Caco-2 (cell line): ENCODE results near the gene ASB1. TPM values are rescaled to one million over a fixed set of nuclear protein-coding genes. Genes with fewer than 3 reads are reported as not detected.

Source experiments
- BruUV-seq: library from RNA; stranded (reverse); fragments of 400-500 nt; replicated peaks from 2 replicates; lab custom pipeline; 2021; lab: Mats Ljungman, UMichigan
- CTCF ChIA-PET: fragments of 300-600 bp; sonication (Branson Sonifier 250); formaldehyde crosslinking; loops from one replicate; lab custom pipeline; 2022; ENCODE audit warnings: antibody characterized with exemption; lab: Charles Lee
- POLR2A ChIA-PET: fragments of 300-600 bp; sonication (Branson Sonifier 250); formaldehyde crosslinking; loops from one replicate; lab custom pipeline; 2022; ENCODE audit warnings: antibody characterized with exemption; lab: Charles Lee
- DNase-seq, 2 experiments: peaks; one replicate each; pipeline versions ENCODE4 v3.0.0 to v3.0.0-alpha.2; 2020 to 2022
- H3K27me3 ChIP-seq: replicated peaks from 2 replicates; pipeline ENCODE4 v1.6.0; 2011; ENCODE audit warnings: low read length; ENCODE audit not compliant: control insufficient read depth, insufficient read depth
- H3K36me3 ChIP-seq: 2 replicates; pipeline ENCODE4 v1.5.1; 2011; ENCODE audit warnings: low read length; ENCODE audit not compliant: control insufficient read depth, insufficient read depth
- H3K4me1 ChIP-seq: fragments of 250-450 bp; sonication (Bioruptor Pico); 2 replicates; pipeline ENCODE4 v1.5.1; 2020; ENCODE audit warnings: mild to moderate bottlenecking
- H3K4me3 ChIP-seq: 2 replicates; pipeline ENCODE4 v1.5.1; 2011; ENCODE audit warnings: low read depth, mild to moderate bottlenecking, control low read depth, low read length
- H3K9me3 ChIP-seq: fragments of 250-450 bp; sonication (Bioruptor Pico); 2 replicates; pipeline ENCODE4 v1.5.1; 2020; ENCODE audit warnings: mild to moderate bottlenecking, moderate library complexity
- H3K27ac Mint-ChIP-seq: one replicate; pipeline ENCODE4 v1.8.0; 2022; ENCODE audit warnings: mixed read lengths; ENCODE audit not compliant: unreplicated experiment
- H3K27me3 Mint-ChIP-seq: one replicate; pipeline ENCODE4 v1.8.0; 2022; ENCODE audit warnings: mixed read lengths; ENCODE audit not compliant: insufficient read depth, unreplicated experiment
- H3K36me3 Mint-ChIP-seq: one replicate; pipeline ENCODE4 v1.8.0; 2022; ENCODE audit warnings: mild to moderate bottlenecking, mixed read lengths; ENCODE audit not compliant: insufficient read depth, unreplicated experiment
- H3K4me1 Mint-ChIP-seq: one replicate; pipeline ENCODE4 v1.8.0; 2022; ENCODE audit warnings: low read depth, mixed read lengths; ENCODE audit not compliant: unreplicated experiment
- H3K4me3 Mint-ChIP-seq: one replicate; pipeline ENCODE4 v1.8.0; 2022; ENCODE audit warnings: mild to moderate bottlenecking, moderate library complexity, mixed read lengths; ENCODE audit not compliant: unreplicated experiment
- H3K9me3 Mint-ChIP-seq: one replicate; pipeline ENCODE4 v1.8.0; 2022; ENCODE audit warnings: mixed read lengths; ENCODE audit not compliant: unreplicated experiment
- intact Hi-C: fragments of 100-400 bp; cut with micrococcal nuclease; formaldehyde crosslinking; loops from one replicate; pipeline ENCODE4 v1.10.0; 2022; ENCODE audit not compliant: unreplicated experiment
- total RNA-seq: library from RNA; stranded (reverse); gene quantifications from 2 replicates; pipeline ENCODE4 v1.2.3, GENCODE V29; 2022
- TF ChIP-seq, protein P1 (sequence below), 2 experiments: fragments of 200-600 bp in 1 of 2; IDR thresholded peaks; 1 replicate in 1 of 2; 2 replicates in 1 of 2; pipeline versions ENCODE4 v1.5.1 to v1.8.0; 2011 to 2022; ENCODE audit warnings: antibody characterized with exemption in 1 of 2, control low read depth in 1 of 2, inconsistent platforms in 1 of 2, low read depth in 1 of 2, low read length in 1 of 2, mild to moderate bottlenecking in 1 of 2, moderate library complexity in 1 of 2; ENCODE audit not compliant: insufficient read depth in 1 of 2, severe bottlenecking in 1 of 2, unreplicated experiment in 1 of 2

Gene ASB1
- total RNA-seq, 1 experiment from 2014 or later: 16.9 TPM

DNA sequence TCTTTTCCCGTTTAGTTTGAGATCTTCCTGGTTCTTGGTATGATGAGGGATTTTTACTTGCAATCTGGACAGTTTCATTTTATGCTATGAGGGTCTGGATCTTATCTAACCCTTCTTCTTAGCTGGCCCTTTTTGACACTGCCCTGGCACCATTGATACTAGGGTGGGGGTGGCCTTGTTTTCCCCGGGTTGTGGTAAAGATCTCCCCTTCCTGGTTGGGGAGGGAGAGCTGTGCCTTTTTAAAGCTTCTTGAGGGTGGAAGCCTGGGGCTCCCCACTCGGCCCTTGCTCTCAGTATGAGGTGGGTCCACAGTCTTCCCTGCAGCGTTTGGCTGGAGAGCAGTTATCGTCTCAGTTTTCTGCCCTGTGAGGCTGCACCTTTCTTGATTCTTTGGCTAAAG is 66.1 kb downstream of the ASB1 start:
- H3K27ac Mint-ChIP-seq: no peak overlapping the region
- intact Hi-C loops: no loop called here
- DNase-seq: no peak
- no TSS peak for BruUV-seq
- no peaks in the 10 kb centered on the region for H3K36me3 Mint-ChIP-seq
- no peak overlapping the region for H3K4me3 ChIP-seq
- H3K9me3 ChIP-seq: no peaks in the 10 kb centered on the region
- H3K4me1 Mint-ChIP-seq: no peaks in the 10 kb centered on the region
- no peak overlapping the region for H3K4me3 Mint-ChIP-seq
- POLR2A ChIA-PET: no interaction called here
- no peaks in the 10 kb centered on the region for H3K27me3 ChIP-seq
- TF ChIP-seq, protein P1, sequence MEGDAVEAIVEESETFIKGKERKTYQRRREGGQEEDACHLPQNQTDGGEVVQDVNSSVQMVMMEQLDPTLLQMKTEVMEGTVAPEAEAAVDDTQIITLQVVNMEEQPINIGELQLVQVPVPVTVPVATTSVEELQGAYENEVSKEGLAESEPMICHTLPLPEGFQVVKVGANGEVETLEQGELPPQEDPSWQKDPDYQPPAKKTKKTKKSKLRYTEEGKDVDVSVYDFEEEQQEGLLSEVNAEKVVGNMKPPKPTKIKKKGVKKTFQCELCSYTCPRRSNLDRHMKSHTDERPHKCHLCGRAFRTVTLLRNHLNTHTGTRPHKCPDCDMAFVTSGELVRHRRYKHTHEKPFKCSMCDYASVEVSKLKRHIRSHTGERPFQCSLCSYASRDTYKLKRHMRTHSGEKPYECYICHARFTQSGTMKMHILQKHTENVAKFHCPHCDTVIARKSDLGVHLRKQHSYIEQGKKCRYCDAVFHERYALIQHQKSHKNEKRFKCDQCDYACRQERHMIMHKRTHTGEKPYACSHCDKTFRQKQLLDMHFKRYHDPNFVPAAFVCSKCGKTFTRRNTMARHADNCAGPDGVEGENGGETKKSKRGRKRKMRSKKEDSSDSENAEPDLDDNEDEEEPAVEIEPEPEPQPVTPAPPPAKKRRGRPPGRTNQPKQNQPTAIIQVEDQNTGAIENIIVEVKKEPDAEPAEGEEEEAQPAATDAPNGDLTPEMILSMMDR (IDR thresholded peaks at IDR 0.05; ENCODE audit: insufficient read depth in 1 of 2, low read depth in 1 of 2, low read length in 1 of 2, severe bottlenecking in 1 of 2, unreplicated experiment in 1 of 2): no peak
- no peaks in the 10 kb centered on the region for H3K9me3 Mint-ChIP-seq
- H3K36me3 ChIP-seq: no peaks in the 10 kb centered on the region
- CTCF ChIA-PET: no interaction called here
- H3K4me1 ChIP-seq: no peaks in the 10 kb centered on the region
- no peaks in the 10 kb centered on the region for H3K27me3 Mint-ChIP-seq

DNA sequence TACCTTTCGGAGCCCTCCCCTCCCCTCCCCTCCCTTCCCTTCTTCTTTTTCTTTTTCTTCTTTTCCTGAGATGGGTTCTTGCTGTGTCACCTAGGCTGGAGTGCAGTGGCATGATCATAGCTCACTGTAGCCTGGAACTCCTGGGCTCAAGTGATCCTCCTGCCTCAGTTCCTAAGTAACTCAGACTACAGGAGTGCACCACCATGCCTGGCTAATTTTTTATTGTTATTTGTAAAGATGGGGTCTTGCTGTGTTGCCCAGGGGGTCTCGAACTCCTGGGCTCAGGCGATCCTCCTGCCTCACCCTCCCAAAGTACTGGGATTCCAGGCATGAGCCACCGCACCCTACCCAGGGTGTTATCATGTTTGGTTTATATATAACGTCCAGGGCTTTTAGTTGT is 66.7 kb downstream of the ASB1 start:
- no peaks in the 10 kb centered on the region for H3K9me3 ChIP-seq
- no peaks in the 10 kb centered on the region for H3K9me3 Mint-ChIP-seq
- intact Hi-C loops: no loop called here
- no peak overlapping the region for H3K4me3 Mint-ChIP-seq
- no peaks in the 10 kb centered on the region for H3K27me3 Mint-ChIP-seq
- CTCF ChIA-PET: no interaction called here
- H3K4me1 ChIP-seq: no peaks in the 10 kb centered on the region
- no peaks in the 10 kb centered on the region for H3K27me3 ChIP-seq
- no peak overlapping the region for H3K27ac Mint-ChIP-seq
- no peak overlapping the region for H3K4me3 ChIP-seq
- BruUV-seq: no TSS peak
- POLR2A ChIA-PET: no interaction called here
- no peaks in the 10 kb centered on the region for H3K36me3 ChIP-seq
- no peaks in the 10 kb centered on the region for H3K4me1 Mint-ChIP-seq
- DNase-seq: no peak
- TF ChIP-seq, protein P1 (IDR thresholded peaks at IDR 0.05; ENCODE audit: insufficient read depth in 1 of 2, low read depth in 1 of 2, low read length in 1 of 2, severe bottlenecking in 1 of 2, unreplicated experiment in 1 of 2): no peak
- H3K36me3 Mint-ChIP-seq: no peaks in the 10 kb centered on the region

DNA sequence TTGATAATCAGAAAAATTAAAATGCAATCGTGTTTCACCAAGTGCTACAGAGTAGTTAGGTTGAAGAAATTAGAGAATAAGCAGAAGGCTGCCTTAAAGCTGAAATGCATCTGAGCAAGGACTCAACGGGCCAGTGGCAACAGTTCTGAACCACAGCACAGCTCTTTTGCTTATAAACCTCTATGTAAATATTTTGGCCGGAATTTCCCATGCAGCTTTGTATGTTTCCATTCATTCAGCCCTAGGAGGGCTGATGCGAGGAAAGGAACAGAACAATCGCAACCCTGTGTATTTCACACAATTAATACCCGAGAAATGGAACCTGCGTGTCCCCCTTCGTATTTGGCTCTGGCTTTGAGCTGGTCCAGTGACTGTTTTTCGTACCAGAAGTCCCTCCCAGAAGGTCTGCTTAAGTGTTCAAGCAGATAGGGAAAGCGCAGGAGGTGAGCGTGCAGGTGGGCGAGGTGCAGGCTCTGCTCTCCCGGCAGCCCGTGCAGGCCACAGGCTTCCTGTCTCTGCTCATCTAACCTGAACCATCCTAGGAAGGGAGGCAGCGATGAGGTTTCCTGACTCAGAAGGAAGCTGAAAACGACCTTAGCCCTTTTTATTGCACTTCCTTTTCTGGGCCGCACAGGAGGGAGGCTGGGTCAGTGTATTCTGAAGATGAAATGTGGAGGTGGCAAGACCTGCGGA is 67.3 kb downstream of the ASB1 start:
- H3K27me3 ChIP-seq: no peaks in the 10 kb centered on the region
- H3K36me3 ChIP-seq: no peaks in the 10 kb centered on the region
- no peaks in the 10 kb centered on the region for H3K27me3 Mint-ChIP-seq
- H3K4me3 Mint-ChIP-seq: no peak overlapping the region
- intact Hi-C loops: no loop called here
- no peaks in the 10 kb centered on the region for H3K9me3 ChIP-seq
- BruUV-seq: no TSS peak
- no peaks in the 10 kb centered on the region for H3K36me3 Mint-ChIP-seq
- CTCF ChIA-PET: no interaction called here
- no peaks in the 10 kb centered on the region for H3K4me1 Mint-ChIP-seq
- H3K9me3 Mint-ChIP-seq: no peaks in the 10 kb centered on the region
- POLR2A ChIA-PET: no interaction called here
- no peak overlapping the region for H3K4me3 ChIP-seq
- TF ChIP-seq, protein P1 (IDR thresholded peaks at IDR 0.05; ENCODE audit: insufficient read depth in 1 of 2, low read depth in 1 of 2, low read length in 1 of 2, severe bottlenecking in 1 of 2, unreplicated experiment in 1 of 2): no peak
- H3K27ac Mint-ChIP-seq: no peak overlapping the region
- H3K4me1 ChIP-seq: no peaks in the 10 kb centered on the region
- no peak for DNase-seq
